NB4 (cell line): ENCODE data around the gene EGFL7.

Experiments
- DNase-seq: peaks from one replicate; pipeline ENCODE4 v3.0.0; 2010; ENCODE audit warnings: low read depth
- H3K4me3 ChIP-seq: one replicate; pipeline ENCODE4 v1.5.1; 2011; ENCODE audit warnings: mild to moderate bottlenecking, low read depth, low read length, moderate library complexity
- MYC ChIP-seq: IDR thresholded peaks from 2 replicates; pipeline ENCODE4 v1.6.1; 2011; ENCODE audit warnings: low read depth, low read length
- POLR2A ChIP-seq: IDR thresholded peaks from 2 replicates; pipeline ENCODE4 v1.6.1; 2011; ENCODE audit warnings: mild to moderate bottlenecking; ENCODE audit not compliant: insufficient read length; ENCODE audit errors: extremely low read depth
- TF ChIP-seq, protein P1 (sequence below): IDR thresholded peaks from 2 replicates; pipeline ENCODE4 v1.6.1; 2011; ENCODE audit warnings: low read depth, low read length
- TF ChIP-seq, protein P2 (sequence below): IDR thresholded peaks from one replicate; pipeline ENCODE4 v1.5.1; 2012; ENCODE audit warnings: low read depth, low read length

The EGFL7 gene

DNA sequence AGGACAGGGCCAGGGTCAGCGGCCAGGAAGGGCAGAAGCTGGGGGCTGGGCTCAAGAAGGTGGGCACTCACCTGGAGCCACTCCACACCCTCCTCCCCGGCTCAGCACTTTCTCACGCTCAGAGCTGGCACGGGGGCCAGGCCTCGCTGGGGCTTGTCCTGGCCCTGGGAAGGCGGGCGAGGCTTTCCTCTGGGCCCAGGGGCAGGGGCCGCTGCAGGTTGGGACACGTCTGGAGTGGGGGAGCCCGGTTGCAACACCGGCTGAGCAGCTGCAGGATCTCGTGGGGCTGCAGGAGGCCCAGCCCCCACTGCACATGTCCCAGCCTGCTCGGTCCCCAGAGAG lies 38.9 kb upstream of the EGFL7 start:
- TF ChIP-seq POLR2A (no peak), MYC (no peak)
- TF ChIP-seq, protein P1, sequence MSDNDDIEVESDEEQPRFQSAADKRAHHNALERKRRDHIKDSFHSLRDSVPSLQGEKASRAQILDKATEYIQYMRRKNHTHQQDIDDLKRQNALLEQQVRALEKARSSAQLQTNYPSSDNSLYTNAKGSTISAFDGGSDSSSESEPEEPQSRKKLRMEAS: no peak
- TF ChIP-seq, protein P2, sequence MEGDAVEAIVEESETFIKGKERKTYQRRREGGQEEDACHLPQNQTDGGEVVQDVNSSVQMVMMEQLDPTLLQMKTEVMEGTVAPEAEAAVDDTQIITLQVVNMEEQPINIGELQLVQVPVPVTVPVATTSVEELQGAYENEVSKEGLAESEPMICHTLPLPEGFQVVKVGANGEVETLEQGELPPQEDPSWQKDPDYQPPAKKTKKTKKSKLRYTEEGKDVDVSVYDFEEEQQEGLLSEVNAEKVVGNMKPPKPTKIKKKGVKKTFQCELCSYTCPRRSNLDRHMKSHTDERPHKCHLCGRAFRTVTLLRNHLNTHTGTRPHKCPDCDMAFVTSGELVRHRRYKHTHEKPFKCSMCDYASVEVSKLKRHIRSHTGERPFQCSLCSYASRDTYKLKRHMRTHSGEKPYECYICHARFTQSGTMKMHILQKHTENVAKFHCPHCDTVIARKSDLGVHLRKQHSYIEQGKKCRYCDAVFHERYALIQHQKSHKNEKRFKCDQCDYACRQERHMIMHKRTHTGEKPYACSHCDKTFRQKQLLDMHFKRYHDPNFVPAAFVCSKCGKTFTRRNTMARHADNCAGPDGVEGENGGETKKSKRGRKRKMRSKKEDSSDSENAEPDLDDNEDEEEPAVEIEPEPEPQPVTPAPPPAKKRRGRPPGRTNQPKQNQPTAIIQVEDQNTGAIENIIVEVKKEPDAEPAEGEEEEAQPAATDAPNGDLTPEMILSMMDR: no peak

DNA sequence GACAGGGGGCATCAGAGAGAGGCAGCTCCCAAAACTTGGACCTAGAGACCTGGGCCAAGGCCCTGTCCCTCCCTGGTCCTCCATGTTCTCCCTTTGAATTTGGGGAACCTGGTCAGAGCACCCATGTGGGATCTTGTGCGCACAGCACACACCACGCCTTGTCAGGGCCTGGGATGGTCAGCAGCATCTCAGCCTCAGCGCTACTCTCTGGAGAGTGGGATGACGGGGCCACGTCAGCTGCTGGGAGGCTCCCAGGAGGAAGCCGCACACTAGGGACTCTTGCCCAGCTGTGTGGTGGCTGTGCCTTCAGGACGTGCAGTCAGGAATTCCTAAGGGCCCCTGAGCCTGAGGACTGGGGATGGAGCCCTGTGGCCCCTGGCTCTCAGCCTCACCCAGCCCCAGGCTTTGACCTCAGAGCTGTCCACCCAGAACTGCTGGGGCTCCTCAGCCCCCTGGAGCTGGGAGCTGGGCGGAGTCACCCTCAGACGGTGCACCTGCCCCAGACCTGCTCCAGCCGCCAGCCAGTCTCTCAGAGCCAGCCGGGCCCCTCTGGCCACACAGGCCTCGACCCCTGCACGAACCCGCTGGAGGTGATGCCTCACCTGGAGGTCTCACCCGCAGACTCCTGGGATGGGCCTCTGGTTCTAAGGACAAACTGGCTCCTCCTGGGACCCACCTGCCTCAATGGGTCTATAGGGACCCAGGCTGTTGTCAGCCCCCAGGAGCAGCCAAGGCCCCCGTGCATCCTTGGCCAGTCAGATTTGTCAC lies 38.3 kb upstream of the EGFL7 start:
- DNase-seq: no peak
- H3K4me3 ChIP-seq: no peak overlapping the region
- TF ChIP-seq, protein P1: no peak
- TF ChIP-seq, protein P2: no peak
- TF ChIP-seq MYC: no peak

More for the DNA sequence above, 38.9 kb upstream of the EGFL7 start:
- H3K4me3 ChIP-seq: no peak overlapping the region
- DNase-seq: peak; percentile 47

DNA sequence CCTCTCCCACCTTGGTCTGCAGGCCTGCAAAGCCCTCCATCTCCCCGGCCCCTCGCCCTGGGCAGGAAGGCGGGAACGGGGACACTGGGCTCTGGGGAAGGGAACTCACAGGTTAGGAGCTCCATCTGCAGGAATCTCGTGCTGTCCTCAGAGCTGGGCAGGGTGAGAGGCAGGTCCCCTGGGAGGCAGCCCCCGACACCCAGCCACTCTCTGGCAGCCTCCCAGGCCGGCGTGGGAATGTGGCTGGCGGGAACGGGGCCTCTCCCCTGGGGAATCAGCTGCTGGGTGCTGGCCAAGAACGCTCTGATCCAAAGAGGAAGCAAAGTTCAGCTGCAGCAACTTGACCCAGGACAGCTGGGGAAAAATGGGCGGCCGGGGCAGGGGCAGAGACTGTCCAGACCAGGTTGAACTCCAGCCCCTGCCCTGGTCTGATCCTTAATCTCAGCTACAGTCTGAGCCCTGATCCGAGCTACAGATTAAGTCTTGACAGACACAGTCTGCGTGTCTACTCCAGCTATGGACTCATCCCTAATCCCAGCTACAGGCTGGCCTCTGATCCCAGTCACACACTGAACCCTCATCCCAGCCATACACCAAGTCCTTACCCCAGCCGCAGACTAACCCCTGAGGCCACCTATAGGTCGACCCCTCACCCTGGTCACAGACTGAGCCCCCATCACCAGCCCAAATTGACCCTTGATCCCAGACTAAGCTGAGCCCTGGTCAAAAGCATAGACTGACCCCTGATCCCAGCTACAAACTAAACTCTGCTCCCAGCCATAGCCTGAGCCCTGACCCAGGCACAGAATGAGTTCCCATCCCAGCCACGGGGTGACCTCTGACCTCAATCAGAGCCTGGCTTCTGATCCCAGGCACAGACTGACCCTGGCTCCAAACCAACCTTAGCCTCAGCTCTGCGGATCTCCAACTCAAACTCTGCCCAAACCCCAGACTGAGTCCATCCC lies 37.3 kb upstream of the EGFL7 start:
- no peak for TF ChIP-seq MYC
- TF ChIP-seq, protein P2: peak; percentile 5
- TF ChIP-seq, protein P1: no peak
- no peak overlapping the region for H3K4me3 ChIP-seq
- peak; percentile 70 for DNase-seq

DNA sequence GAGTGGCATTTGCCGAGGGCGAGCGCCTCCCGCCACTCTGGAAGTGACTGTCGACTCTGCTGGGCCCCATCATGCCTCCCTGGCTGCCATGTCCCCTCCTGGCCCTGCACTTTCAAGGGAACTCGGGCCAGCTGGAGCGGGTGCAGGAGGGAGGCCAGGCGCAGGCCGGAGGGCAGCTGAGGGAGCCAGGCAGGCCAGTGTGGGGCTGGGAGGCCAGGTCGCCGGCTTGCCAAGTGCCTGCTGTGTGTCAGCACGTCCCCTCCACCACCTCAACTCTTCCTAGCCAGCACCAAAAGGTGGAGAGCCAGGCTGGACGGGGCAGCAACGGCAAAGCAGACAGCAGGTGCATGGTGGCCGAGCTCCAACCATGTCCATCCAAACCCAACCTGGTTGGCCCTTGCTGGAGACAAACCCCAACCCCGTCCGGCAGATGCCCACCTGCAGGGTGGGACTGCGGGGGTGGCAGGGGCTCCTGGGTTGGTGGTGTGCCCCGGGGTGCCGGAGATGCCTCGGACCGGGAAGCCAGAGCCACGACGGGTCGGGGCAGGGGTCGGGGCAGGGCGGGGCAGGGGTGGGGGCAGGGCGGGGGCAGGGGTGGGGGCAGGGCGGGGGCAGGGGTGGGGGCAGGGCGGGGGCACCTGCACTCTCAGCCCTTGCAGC lies 36.5 kb upstream of the EGFL7 start:
- TF ChIP-seq MYC (no peak), POLR2A (no peak)
- TF ChIP-seq, protein P1: no peak
- TF ChIP-seq, protein P2: no peak
- no peak overlapping the region for H3K4me3 ChIP-seq
- DNase-seq: no peak

DNA sequence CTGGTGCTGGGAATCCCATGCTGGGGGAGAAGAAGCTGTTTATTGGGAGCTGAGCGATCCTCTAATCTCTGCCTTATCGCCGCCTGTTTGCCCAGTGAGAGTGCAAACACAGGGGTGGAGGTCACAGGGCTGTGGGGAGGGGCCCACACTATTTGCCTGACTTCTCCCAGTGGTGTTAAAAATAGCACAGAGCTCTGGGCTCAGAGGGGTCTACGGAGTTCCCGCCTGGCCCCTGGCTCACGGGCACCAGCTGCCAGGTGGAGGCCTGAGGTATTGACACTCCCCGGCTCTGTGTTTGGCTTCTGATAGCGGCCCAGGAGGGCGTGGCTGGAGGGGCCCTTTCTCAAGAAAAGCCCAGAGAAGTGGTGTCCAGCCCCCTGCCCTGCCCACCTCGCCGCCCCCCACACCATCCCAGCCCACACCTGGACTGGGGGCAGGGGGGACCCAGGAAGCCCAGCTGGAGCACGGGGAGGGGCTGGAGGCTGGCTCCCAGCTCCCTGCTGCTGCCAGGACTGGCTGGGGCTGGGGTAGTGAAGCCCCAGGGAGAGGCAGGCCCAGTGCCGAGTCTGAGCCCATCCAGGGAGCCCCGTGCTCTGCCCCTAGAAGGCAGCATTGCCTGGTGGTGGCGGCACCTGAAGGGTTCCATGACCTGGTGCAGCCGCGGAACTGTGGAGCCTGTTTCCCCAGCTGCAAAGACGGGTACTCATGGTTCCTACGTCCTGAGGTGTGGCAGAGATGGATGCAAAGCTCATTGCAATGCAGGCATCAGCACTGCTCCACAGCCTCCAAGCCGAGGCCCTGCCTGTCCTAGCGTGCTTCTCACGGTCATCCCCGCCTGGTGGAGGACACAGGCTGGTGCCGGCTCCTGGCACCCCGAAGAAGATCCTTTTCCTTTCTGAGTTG lies 35.7 kb upstream of the EGFL7 start:
- DNase-seq: no peak
- TF ChIP-seq, protein P2: no peak
- no peak overlapping the region for H3K4me3 ChIP-seq
